Large intestine (tissue), 1 donor: Measurements from ENCODE around the gene CYP27A1. TPM values are rescaled to one million over a fixed set of nuclear protein-coding genes. Genes with fewer than 3 reads are reported as not detected.

Source experiments
- polyA plus RNA-seq: library from polyadenylated mRNA; unstranded; fragments of 120-200 nt; gene quantifications from one replicate; pipeline ENCODE4 v1.2.1, GENCODE V29; 2013

CYP27A1 gene
- polyA plus RNA-seq, 1 donor, result 109 TPM

Other genes with a start within 250 kb of the CYP27A1 start
- gene USP37, start 213.8 kb upstream of the CYP27A1 start, polyA plus RNA-seq, result 9.0 TPM
- 37.8 TPM for gene CNOT9, start 213.3 kb upstream of the CYP27A1 start, polyA plus RNA-seq
- gene PLCD4, start 174.2 kb upstream of the CYP27A1 start, polyA plus RNA-seq, result 4.0 TPM
- gene ZNF142, start 122.5 kb upstream of the CYP27A1 start, polyA plus RNA-seq, result 14.8 TPM
- 39.5 TPM for gene BCS1L, start 122.5 kb upstream of the CYP27A1 start, polyA plus RNA-seq
- gene RNF25, start 110.1 kb upstream of the CYP27A1 start, polyA plus RNA-seq, result 22.1 TPM
- 44.6 TPM for gene STK36, start 110.1 kb upstream of the CYP27A1 start, polyA plus RNA-seq
- 31.7 TPM for gene TTLL4, start 71.3 kb upstream of the CYP27A1 start, polyA plus RNA-seq
- 0.07 TPM for gene PRKAG3, start 49.7 kb downstream of the CYP27A1 start, polyA plus RNA-seq
- 0.24 TPM for gene WNT6, start 77.7 kb downstream of the CYP27A1 start, polyA plus RNA-seq
- gene WNT10A, start 98.7 kb downstream of the CYP27A1 start, polyA plus RNA-seq, result 1.5 TPM
- gene CDK5R2, start 177.5 kb downstream of the CYP27A1 start, polyA plus RNA-seq, result 2.9 TPM
- 11.9 TPM for gene FEV, start 203.0 kb downstream of the CYP27A1 start, polyA plus RNA-seq
- gene CRYBA2, start 211.3 kb downstream of the CYP27A1 start, polyA plus RNA-seq, result 13.3 TPM